Measurements from ENCODE around the gene NEDD4.
A peak's percentile ranks its signal among the peaks of the same experiment; 100 is the strongest.

NEDD4 gene

GRCh38 chr15:55993111-55993803 is at the start of gene NEDD4:
NEDD4 (minus strand) TSS chr15:55993612; CDS start chr15:55993555, 57 bp downstream.
- Histone ChIP-seq H3K9ac (ENCODE audit: low read depth in 1 of 2, low read length in 2 of 2) (peak within 1 kb of the TSS; percentile 71 to 87), H3K36me3 (ENCODE audit: control insufficient read depth in 1 of 2, insufficient read depth in 2 of 2, low read length in 2 of 2) (no peaks in the 10 kb centered on the region), H3K9me3 (ENCODE audit: control insufficient read depth in 1 of 2, low read length in 2 of 2) (no peaks in the 10 kb centered on the region), H3K4me3 (ENCODE audit: low read depth in 1 of 2, low read length in 2 of 2) (peak within 1 kb of the TSS; percentile 82 to 87), H3K27me3 (ENCODE audit: control insufficient read depth in 1 of 2, insufficient read depth in 2 of 2, low read length in 2 of 2) (no peaks in the 10 kb centered on the region), H3K4me1 (ENCODE audit: control insufficient read depth in 1 of 2, insufficient read depth in 2 of 2, low read length in 2 of 2) (peaks cover 18 to 23% of the 10 kb centered on the region in 2 donors), H3K27ac (ENCODE audit: low read depth, low read length) (peak within 1 kb of the TSS; percentile 64)

- Histone ChIP-seq H3K9ac (ENCODE audit: low read depth in 1 of 2, low read length in 2 of 2) (no peak overlapping the region), H3K27ac (ENCODE audit: low read depth, low read length) (no peak overlapping the region), H3K27me3 (ENCODE audit: control insufficient read depth in 1 of 2, insufficient read depth in 2 of 2, low read length in 2 of 2) (no peaks in the 10 kb centered on the region), H3K4me1 (ENCODE audit: control insufficient read depth in 1 of 2, insufficient read depth in 2 of 2, low read length in 2 of 2) (no peaks in the 10 kb centered on the region), H3K36me3 (ENCODE audit: control insufficient read depth in 1 of 2, insufficient read depth in 2 of 2, low read length in 2 of 2) (no peaks in the 10 kb centered on the region), H3K4me3 (ENCODE audit: low read depth in 1 of 2, low read length in 2 of 2) (no peak overlapping the region), H3K9me3 (ENCODE audit: control insufficient read depth in 1 of 2, low read length in 2 of 2) (no peaks in the 10 kb centered on the region)
These were observed 49.1 kb upstream of the NEDD4 start for GRCh38 chr15:56042498-56042897.

GRCh38 chr15:56042031-56042430 is 48.6 kb upstream of the NEDD4 start:
- Histone ChIP-seq H3K27me3 (ENCODE audit: control insufficient read depth in 1 of 2, insufficient read depth in 2 of 2, low read length in 2 of 2) (no peaks in the 10 kb centered on the region), H3K4me1 (ENCODE audit: control insufficient read depth in 1 of 2, insufficient read depth in 2 of 2, low read length in 2 of 2) (no peaks in the 10 kb centered on the region), H3K27ac (ENCODE audit: low read depth, low read length) (no peak overlapping the region), H3K9ac (ENCODE audit: low read depth in 1 of 2, low read length in 2 of 2) (no peak overlapping the region), H3K9me3 (ENCODE audit: control insufficient read depth in 1 of 2, low read length in 2 of 2) (no peaks in the 10 kb centered on the region), H3K36me3 (ENCODE audit: control insufficient read depth in 1 of 2, insufficient read depth in 2 of 2, low read length in 2 of 2) (no peaks in the 10 kb centered on the region), H3K4me3 (ENCODE audit: low read depth in 1 of 2, low read length in 2 of 2) (no peak overlapping the region)

GRCh38 chr15:56040081-56041035 is 46.9 kb upstream of the NEDD4 start:
- Histone ChIP-seq H3K4me1 (ENCODE audit: control insufficient read depth in 1 of 2, insufficient read depth in 2 of 2, low read length in 2 of 2) (no peaks in the 10 kb centered on the region), H3K9me3 (ENCODE audit: control insufficient read depth in 1 of 2, low read length in 2 of 2) (no peaks in the 10 kb centered on the region), H3K9ac (ENCODE audit: low read depth in 1 of 2, low read length in 2 of 2) (no peak overlapping the region), H3K36me3 (ENCODE audit: control insufficient read depth in 1 of 2, insufficient read depth in 2 of 2, low read length in 2 of 2) (no peaks in the 10 kb centered on the region), H3K27me3 (ENCODE audit: control insufficient read depth in 1 of 2, insufficient read depth in 2 of 2, low read length in 2 of 2) (no peaks in the 10 kb centered on the region), H3K27ac (ENCODE audit: low read depth, low read length) (no peak overlapping the region), H3K4me3 (ENCODE audit: low read depth in 1 of 2, low read length in 2 of 2) (no peak overlapping the region)

GRCh38 chr15:56038707-56039106 is 45.3 kb upstream of the NEDD4 start:
- no peaks in the 10 kb centered on the region for H3K9me3 ChIP-seq (ENCODE audit: control insufficient read depth in 1 of 2, low read length in 2 of 2)
- no peaks in the 10 kb centered on the region for H3K4me1 ChIP-seq (ENCODE audit: control insufficient read depth in 1 of 2, insufficient read depth in 2 of 2, low read length in 2 of 2)
- H3K27me3 ChIP-seq (ENCODE audit: control insufficient read depth in 1 of 2, insufficient read depth in 2 of 2, low read length in 2 of 2), result no peaks in the 10 kb centered on the region
- no peaks in the 10 kb centered on the region for H3K36me3 ChIP-seq (ENCODE audit: control insufficient read depth in 1 of 2, insufficient read depth in 2 of 2, low read length in 2 of 2)
- no peak overlapping the region for H3K27ac ChIP-seq (ENCODE audit: low read depth, low read length)
- no peak overlapping the region for H3K4me3 ChIP-seq (ENCODE audit: low read depth in 1 of 2, low read length in 2 of 2)
- H3K9ac ChIP-seq (ENCODE audit: low read depth in 1 of 2, low read length in 2 of 2), result no peak overlapping the region

- Histone ChIP-seq H3K4me3 (ENCODE audit: low read depth in 1 of 2, low read length in 2 of 2) (no peak overlapping the region), H3K9ac (ENCODE audit: low read depth in 1 of 2, low read length in 2 of 2) (no peak overlapping the region), H3K9me3 (ENCODE audit: control insufficient read depth in 1 of 2, low read length in 2 of 2) (no peaks in the 10 kb centered on the region), H3K36me3 (ENCODE audit: control insufficient read depth in 1 of 2, insufficient read depth in 2 of 2, low read length in 2 of 2) (no peaks in the 10 kb centered on the region), H3K27ac (ENCODE audit: low read depth, low read length) (no peak overlapping the region), H3K4me1 (ENCODE audit: control insufficient read depth in 1 of 2, insufficient read depth in 2 of 2, low read length in 2 of 2) (no peaks in the 10 kb centered on the region), H3K27me3 (ENCODE audit: control insufficient read depth in 1 of 2, insufficient read depth in 2 of 2, low read length in 2 of 2) (no peaks in the 10 kb centered on the region)
These were observed 44.6 kb upstream of the NEDD4 start for GRCh38 chr15:56038015-56038414.

- H3K9ac ChIP-seq (ENCODE audit: low read depth in 1 of 2, low read length in 2 of 2), result no peak overlapping the region
- H3K27me3 ChIP-seq (ENCODE audit: control insufficient read depth in 1 of 2, insufficient read depth in 2 of 2, low read length in 2 of 2), result no peaks in the 10 kb centered on the region
- no peaks in the 10 kb centered on the region for H3K4me1 ChIP-seq (ENCODE audit: control insufficient read depth in 1 of 2, insufficient read depth in 2 of 2, low read length in 2 of 2)
These were observed 43.2 kb upstream of the NEDD4 start for GRCh38 chr15:56036546-56037067.

GRCh38 chr15:56035166-56035565 is 41.8 kb upstream of the NEDD4 start:
- no peak overlapping the region for H3K4me3 ChIP-seq (ENCODE audit: low read depth in 1 of 2, low read length in 2 of 2)
- no peaks in the 10 kb centered on the region for H3K9me3 ChIP-seq (ENCODE audit: control insufficient read depth in 1 of 2, low read length in 2 of 2)
- H3K9ac ChIP-seq (ENCODE audit: low read depth in 1 of 2, low read length in 2 of 2), result no peak overlapping the region
- H3K27me3 ChIP-seq (ENCODE audit: control insufficient read depth in 1 of 2, insufficient read depth in 2 of 2, low read length in 2 of 2), result no peaks in the 10 kb centered on the region
- H3K36me3 ChIP-seq (ENCODE audit: control insufficient read depth in 1 of 2, insufficient read depth in 2 of 2, low read length in 2 of 2), result no peaks in the 10 kb centered on the region
- no peaks in the 10 kb centered on the region for H3K4me1 ChIP-seq (ENCODE audit: control insufficient read depth in 1 of 2, insufficient read depth in 2 of 2, low read length in 2 of 2)
- H3K27ac ChIP-seq (ENCODE audit: low read depth, low read length), result no peak overlapping the region

More at GRCh38 chr15:56036546-56037067, 43.2 kb upstream of the NEDD4 start:
- no peaks in the 10 kb centered on the region for H3K36me3 ChIP-seq (ENCODE audit: control insufficient read depth in 1 of 2, insufficient read depth in 2 of 2, low read length in 2 of 2)
- H3K4me3 ChIP-seq (ENCODE audit: low read depth in 1 of 2, low read length in 2 of 2), result no peak overlapping the region
- H3K27ac ChIP-seq (ENCODE audit: low read depth, low read length), result no peak overlapping the region
- no peaks in the 10 kb centered on the region for H3K9me3 ChIP-seq (ENCODE audit: control insufficient read depth in 1 of 2, low read length in 2 of 2)

- Histone ChIP-seq H3K4me3 (ENCODE audit: low read depth in 1 of 2, low read length in 2 of 2) (no peak overlapping the region), H3K4me1 (ENCODE audit: control insufficient read depth in 1 of 2, insufficient read depth in 2 of 2, low read length in 2 of 2) (no peaks in the 10 kb centered on the region), H3K9me3 (ENCODE audit: control insufficient read depth in 1 of 2, low read length in 2 of 2) (no peaks in the 10 kb centered on the region), H3K27me3 (ENCODE audit: control insufficient read depth in 1 of 2, insufficient read depth in 2 of 2, low read length in 2 of 2) (no peaks in the 10 kb centered on the region), H3K27ac (ENCODE audit: low read depth, low read length) (no peak overlapping the region), H3K9ac (ENCODE audit: low read depth in 1 of 2, low read length in 2 of 2) (no peak overlapping the region), H3K36me3 (ENCODE audit: control insufficient read depth in 1 of 2, insufficient read depth in 2 of 2, low read length in 2 of 2) (no peaks in the 10 kb centered on the region)
These were observed 41.1 kb upstream of the NEDD4 start for GRCh38 chr15:56034514-56034913.

- Histone ChIP-seq H3K4me3 (ENCODE audit: low read depth in 1 of 2, low read length in 2 of 2) (no peak overlapping the region), H3K9me3 (ENCODE audit: control insufficient read depth in 1 of 2, low read length in 2 of 2) (no peaks in the 10 kb centered on the region), H3K27ac (ENCODE audit: low read depth, low read length) (no peak overlapping the region), H3K36me3 (ENCODE audit: control insufficient read depth in 1 of 2, insufficient read depth in 2 of 2, low read length in 2 of 2) (no peaks in the 10 kb centered on the region), H3K4me1 (ENCODE audit: control insufficient read depth in 1 of 2, insufficient read depth in 2 of 2, low read length in 2 of 2) (no peaks in the 10 kb centered on the region), H3K27me3 (ENCODE audit: control insufficient read depth in 1 of 2, insufficient read depth in 2 of 2, low read length in 2 of 2) (no peaks in the 10 kb centered on the region), H3K9ac (ENCODE audit: low read depth in 1 of 2, low read length in 2 of 2) (no peak overlapping the region)
These were observed 39.0 kb upstream of the NEDD4 start for GRCh38 chr15:56032373-56032772.
